ENCODE data around the gene RAD51AP1.

The RAD51AP1 gene

DNA sequence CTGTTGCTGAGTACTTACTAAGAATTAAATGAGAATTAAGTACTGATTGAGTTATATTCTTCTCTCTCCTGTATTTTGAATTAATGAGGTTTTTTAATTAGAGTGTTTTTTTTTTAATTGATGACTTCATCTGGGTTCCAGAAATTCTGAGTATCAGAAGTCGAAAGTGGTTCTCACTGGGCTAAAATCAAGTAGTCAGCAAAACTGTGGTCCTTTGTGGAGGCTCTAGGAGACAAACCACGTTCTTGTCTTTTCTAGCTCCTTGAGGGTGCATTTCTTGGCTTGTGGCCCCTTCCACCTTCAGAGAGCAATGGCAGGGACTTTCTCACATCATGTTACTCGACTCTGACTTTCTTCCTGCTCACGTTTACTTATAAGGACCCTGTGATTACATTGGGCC, 15.3 kb downstream of the RAD51AP1 start:
- TF ChIP-seq TAF1 (IDR thresholded peaks at IDR 0.05; ENCODE audit: low read depth) (no peak), CREB1 (IDR thresholded peaks at IDR 0.05; ENCODE audit: low read depth) (no peak), RAD21 (IDR thresholded peaks at IDR 0.05; ENCODE audit: low read depth) (no peak), YY1 (IDR thresholded peaks at IDR 0.05; ENCODE audit: low read depth) (no peak), NFIC (IDR thresholded peaks at IDR 0.05) (no peak), ZBTB7A (IDR thresholded peaks at IDR 0.05; ENCODE audit: low read depth) (no peak), EP300 (IDR thresholded peaks at IDR 0.05; ENCODE audit: borderline replicate concordance) (no peak), TCF12 (IDR thresholded peaks at IDR 0.05; ENCODE audit: low read depth) (no peak), TEAD4 (IDR thresholded peaks at IDR 0.05) (no peak), FOXM1 (IDR thresholded peaks at IDR 0.05; ENCODE audit: borderline replicate concordance, low read depth) (no peak)
- TF ChIP-seq, protein P1, sequence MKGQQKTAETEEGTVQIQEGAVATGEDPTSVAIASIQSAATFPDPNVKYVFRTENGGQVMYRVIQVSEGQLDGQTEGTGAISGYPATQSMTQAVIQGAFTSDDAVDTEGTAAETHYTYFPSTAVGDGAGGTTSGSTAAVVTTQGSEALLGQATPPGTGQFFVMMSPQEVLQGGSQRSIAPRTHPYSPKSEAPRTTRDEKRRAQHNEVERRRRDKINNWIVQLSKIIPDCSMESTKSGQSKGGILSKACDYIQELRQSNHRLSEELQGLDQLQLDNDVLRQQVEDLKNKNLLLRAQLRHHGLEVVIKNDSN (IDR thresholded peaks at IDR 0.05): no peak

DNA sequence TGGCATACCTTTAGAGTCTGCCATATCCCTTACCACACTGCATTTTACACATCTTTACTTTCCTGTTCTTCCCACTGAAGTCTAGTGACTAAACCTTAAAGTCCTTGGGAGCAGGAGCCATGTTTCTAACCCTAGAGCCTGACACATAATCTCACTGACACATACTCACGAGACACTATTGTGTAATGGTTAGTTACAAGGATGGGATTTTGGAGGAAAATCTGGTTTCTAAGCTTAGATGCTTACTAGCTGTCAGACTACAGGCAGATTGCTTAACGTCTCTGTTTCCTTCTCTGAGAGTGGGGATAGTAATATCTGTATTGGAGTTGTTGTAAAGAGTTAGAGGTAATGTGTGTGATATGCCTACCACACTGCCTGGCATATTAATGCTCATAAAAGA, 17.1 kb downstream of the RAD51AP1 start:
- TF ChIP-seq EGR1 (IDR thresholded peaks at IDR 0.05) (no peak), CEBPB (IDR thresholded peaks at IDR 0.05) (no peak), YY1 (IDR thresholded peaks at IDR 0.05; ENCODE audit: low read depth) (no peak), ZBTB7A (IDR thresholded peaks at IDR 0.05; ENCODE audit: low read depth) (no peak), CREB1 (IDR thresholded peaks at IDR 0.05; ENCODE audit: low read depth) (no peak), RAD21 (IDR thresholded peaks at IDR 0.05; ENCODE audit: low read depth) (no peak), NFIC (IDR thresholded peaks at IDR 0.05) (no peak), EP300 (IDR thresholded peaks at IDR 0.05; ENCODE audit: borderline replicate concordance) (no peak), TAF1 (IDR thresholded peaks at IDR 0.05; ENCODE audit: low read depth) (no peak), REST (IDR thresholded peaks at IDR 0.05; ENCODE audit: low read depth) (no peak), FOXM1 (IDR thresholded peaks at IDR 0.05; ENCODE audit: borderline replicate concordance, low read depth) (no peak), TEAD4 (IDR thresholded peaks at IDR 0.05) (no peak)

- TF ChIP-seq TCF12 (IDR thresholded peaks at IDR 0.05; ENCODE audit: low read depth): no peak
- TF ChIP-seq CEBPB (IDR thresholded peaks at IDR 0.05): no peak
- no peak for TF ChIP-seq YY1 (IDR thresholded peaks at IDR 0.05; ENCODE audit: low read depth)
- TF ChIP-seq EGR1 (IDR thresholded peaks at IDR 0.05): no peak
- no peak for TF ChIP-seq TAF1 (IDR thresholded peaks at IDR 0.05; ENCODE audit: low read depth)
- TF ChIP-seq EP300 (IDR thresholded peaks at IDR 0.05; ENCODE audit: borderline replicate concordance): no peak
- no peak for TF ChIP-seq NFIC (IDR thresholded peaks at IDR 0.05)
- TF ChIP-seq FOXM1 (IDR thresholded peaks at IDR 0.05; ENCODE audit: borderline replicate concordance, low read depth): no peak
- no peak for TF ChIP-seq RAD21 (IDR thresholded peaks at IDR 0.05; ENCODE audit: low read depth)
- no peak for TF ChIP-seq ZBTB7A (IDR thresholded peaks at IDR 0.05; ENCODE audit: low read depth)
- TF ChIP-seq, protein P1 (IDR thresholded peaks at IDR 0.05): no peak
- TF ChIP-seq MAX (IDR thresholded peaks at IDR 0.05): no peak
- no peak for TF ChIP-seq TEAD4 (IDR thresholded peaks at IDR 0.05)
Measured at GRCh38 chr12:4556735-4557530, 18.2 kb downstream of the RAD51AP1 start.

GRCh38 chr12:4557586-4557985, 18.9 kb downstream of the RAD51AP1 start:
- TF ChIP-seq, protein P1 (IDR thresholded peaks at IDR 0.05): no peak
- TF ChIP-seq TCF12 (IDR thresholded peaks at IDR 0.05; ENCODE audit: low read depth): no peak
- TF ChIP-seq NFIC (IDR thresholded peaks at IDR 0.05): no peak
- TF ChIP-seq CEBPB (IDR thresholded peaks at IDR 0.05): no peak
- TF ChIP-seq FOXM1 (IDR thresholded peaks at IDR 0.05; ENCODE audit: borderline replicate concordance, low read depth): no peak
- no peak for TF ChIP-seq EGR1 (IDR thresholded peaks at IDR 0.05)
- TF ChIP-seq MAX (IDR thresholded peaks at IDR 0.05): no peak
- TF ChIP-seq TAF1 (IDR thresholded peaks at IDR 0.05; ENCODE audit: low read depth): no peak
- no peak for TF ChIP-seq RAD21 (IDR thresholded peaks at IDR 0.05; ENCODE audit: low read depth)
- TF ChIP-seq REST (IDR thresholded peaks at IDR 0.05; ENCODE audit: low read depth): no peak
- no peak for TF ChIP-seq YY1 (IDR thresholded peaks at IDR 0.05; ENCODE audit: low read depth)

DNA sequence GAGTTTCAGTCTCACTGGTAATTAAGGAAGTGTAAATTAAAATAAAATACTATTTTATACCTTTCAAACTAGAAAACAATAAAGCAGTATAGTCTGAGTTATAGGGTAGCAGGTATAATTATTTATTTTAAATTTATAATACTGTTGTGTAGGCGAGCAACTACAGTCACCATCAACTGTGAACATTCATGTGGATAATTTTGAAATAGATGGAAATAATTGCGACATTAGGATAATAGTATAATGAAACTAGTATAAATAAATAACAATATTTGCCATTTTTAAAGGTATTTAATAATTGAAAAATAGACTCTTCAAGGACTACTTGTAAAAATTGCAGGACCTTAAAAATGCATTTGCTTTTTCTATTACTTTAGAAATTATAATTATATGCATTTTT, 19.5 kb downstream of the RAD51AP1 start:
- TF ChIP-seq TCF12 (IDR thresholded peaks at IDR 0.05; ENCODE audit: low read depth): no peak
- TF ChIP-seq, protein P1 (IDR thresholded peaks at IDR 0.05): no peak
- no peak for TF ChIP-seq CEBPB (IDR thresholded peaks at IDR 0.05)
- TF ChIP-seq YY1 (IDR thresholded peaks at IDR 0.05; ENCODE audit: low read depth): no peak
- no peak for TF ChIP-seq FOXM1 (IDR thresholded peaks at IDR 0.05; ENCODE audit: borderline replicate concordance, low read depth)
- no peak for TF ChIP-seq REST (IDR thresholded peaks at IDR 0.05; ENCODE audit: low read depth)
- TF ChIP-seq NFIC (IDR thresholded peaks at IDR 0.05): no peak
- no peak for TF ChIP-seq TEAD4 (IDR thresholded peaks at IDR 0.05)
- TF ChIP-seq ZBTB7A (IDR thresholded peaks at IDR 0.05; ENCODE audit: low read depth): no peak
- no peak for TF ChIP-seq MAX (IDR thresholded peaks at IDR 0.05)
- no peak for TF ChIP-seq EP300 (IDR thresholded peaks at IDR 0.05; ENCODE audit: borderline replicate concordance)
- no peak for TF ChIP-seq RAD21 (IDR thresholded peaks at IDR 0.05; ENCODE audit: low read depth)
- TF ChIP-seq TAF1 (IDR thresholded peaks at IDR 0.05; ENCODE audit: low read depth): no peak
- no peak for TF ChIP-seq CREB1 (IDR thresholded peaks at IDR 0.05; ENCODE audit: low read depth)
- no peak for TF ChIP-seq EGR1 (IDR thresholded peaks at IDR 0.05)

Measured in Ishikawa (cell line).